ENCODE data around the gene BST2. TPM values are rescaled to one million over a fixed set of nuclear protein-coding genes. Genes with fewer than 3 reads are reported as not detected.
A peak's percentile ranks its signal among the peaks of the same experiment; 100 is the strongest.

Gene BST2
- total RNA-seq, 2 experiments from 2014 or later, result 101 to 146 TPM

GRCh38 chr19:17419621-17420474, 14.4 kb upstream of the BST2 start, which contains the start of gene MVB12A:
MVB12A (plus strand) TSS chr19:17420047; CDS start chr19:17420136, 89 bp downstream.
- peaks cover 28% of the 10 kb centered on the region for H3K4me1 ChIP-seq (ENCODE audit: insufficient read depth, low read length, poor library complexity, severe bottlenecking)
- no TSS peak for BruUV-seq (replicated peaks)

GRCh38 chr19:17419154-17419620, 13.8 kb upstream of the BST2 start:
- H3K9me2 ChIP-seq (ENCODE audit: insufficient read depth, low read length), result no peaks in the 10 kb centered on the region
- H2AFZ ChIP-seq (ENCODE audit: low read length), result peak overlapping the region; percentile 70; the same call in 1 of the 2 replicates
- no peaks in the 10 kb centered on the region for H4K20me1 ChIP-seq (ENCODE audit: insufficient read depth, low read length)
- intact Hi-C loops (cut with micrococcal nuclease; ENCODE audit: unreplicated experiment), result no loop called here
- H3K27ac ChIP-seq (ENCODE audit: low read depth, low read length, poor library complexity, severe bottlenecking), result peak overlapping the region; percentile 68
- peak overlapping the region; percentile 74 for H3K4me3 ChIP-seq (ENCODE audit: low read depth, low read length, poor library complexity, severe bottlenecking)
- peak overlapping the region; percentile 82 for H3K4me2 ChIP-seq (ENCODE audit: low read length)
- H3K9me3 ChIP-seq (ENCODE audit: low read length), result no peaks in the 10 kb centered on the region
- TSS peak; percentile 98 for BruUV-seq (replicated peaks)
- peaks cover 21% of the 10 kb centered on the region for H3K4me1 ChIP-seq (ENCODE audit: insufficient read depth, low read length, poor library complexity, severe bottlenecking)
- ChIA-PET CTCF (ENCODE audit: unreplicated experiment) (interaction anchor here (0.6 to 1.0 kb wide), 2 partner anchors 9 to 363 kb away, joined by 3 read pairs; no protein-coding TSS in a partner anchor), POLR2A (interaction anchor here (0.7 to 2.1 kb wide), 5 partner anchors 13 to 128 kb away, joined by 3 to 13 read pairs (median 4); partner anchors contain the start of gene BST2)
- DNase-seq (ENCODE audit: low spot score), result no peak
- peaks cover 21% of the 10 kb centered on the region for H3K36me3 ChIP-seq (ENCODE audit: insufficient read depth, low read length)
- H3K79me2 ChIP-seq (ENCODE audit: insufficient read depth, low read depth, low read length), result peaks cover 6% of the 10 kb centered on the region; the same call in 1 of the 2 replicates
- no peak for TF ChIP-seq EZH2phosphoT487 (IDR thresholded peaks at IDR 0.05; ENCODE audit: borderline replicate concordance, low read depth, low read length)
- TF ChIP-seq, protein P1, sequence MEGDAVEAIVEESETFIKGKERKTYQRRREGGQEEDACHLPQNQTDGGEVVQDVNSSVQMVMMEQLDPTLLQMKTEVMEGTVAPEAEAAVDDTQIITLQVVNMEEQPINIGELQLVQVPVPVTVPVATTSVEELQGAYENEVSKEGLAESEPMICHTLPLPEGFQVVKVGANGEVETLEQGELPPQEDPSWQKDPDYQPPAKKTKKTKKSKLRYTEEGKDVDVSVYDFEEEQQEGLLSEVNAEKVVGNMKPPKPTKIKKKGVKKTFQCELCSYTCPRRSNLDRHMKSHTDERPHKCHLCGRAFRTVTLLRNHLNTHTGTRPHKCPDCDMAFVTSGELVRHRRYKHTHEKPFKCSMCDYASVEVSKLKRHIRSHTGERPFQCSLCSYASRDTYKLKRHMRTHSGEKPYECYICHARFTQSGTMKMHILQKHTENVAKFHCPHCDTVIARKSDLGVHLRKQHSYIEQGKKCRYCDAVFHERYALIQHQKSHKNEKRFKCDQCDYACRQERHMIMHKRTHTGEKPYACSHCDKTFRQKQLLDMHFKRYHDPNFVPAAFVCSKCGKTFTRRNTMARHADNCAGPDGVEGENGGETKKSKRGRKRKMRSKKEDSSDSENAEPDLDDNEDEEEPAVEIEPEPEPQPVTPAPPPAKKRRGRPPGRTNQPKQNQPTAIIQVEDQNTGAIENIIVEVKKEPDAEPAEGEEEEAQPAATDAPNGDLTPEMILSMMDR (conservative IDR thresholded peaks at IDR 0.05; ENCODE audit: low read length), result no peak

More at GRCh38 chr19:17419621-17420474, 14.4 kb upstream of the BST2 start, which contains the start of gene MVB12A:
- peak; percentile 99 for DNase-seq (ENCODE audit: low spot score)
- Histone ChIP-seq H3K9me3 (ENCODE audit: low read length) (no peaks in the 10 kb centered on the region), H3K4me2 (ENCODE audit: low read length) (peak within 1 kb of the TSS; percentile 82), H3K9me2 (ENCODE audit: insufficient read depth, low read length) (no peaks in the 10 kb centered on the region), H3K27ac (ENCODE audit: low read depth, low read length, poor library complexity, severe bottlenecking) (peak within 1 kb of the TSS; percentile 68), H3K4me3 (ENCODE audit: low read depth, low read length, poor library complexity, severe bottlenecking) (peak within 1 kb of the TSS; percentile 74), H3K79me2 (ENCODE audit: insufficient read depth, low read depth, low read length) (peaks cover 6% of the 10 kb centered on the region; the same call in 1 of the 2 replicates), H4K20me1 (ENCODE audit: insufficient read depth, low read length) (no peaks in the 10 kb centered on the region), H3K36me3 (ENCODE audit: insufficient read depth, low read length) (peaks cover 15% of the 10 kb centered on the region), H2AFZ (ENCODE audit: low read length) (peak within 1 kb of the TSS; percentile 70; the same call in 1 of the 2 replicates)
- CTCF ChIA-PET (ENCODE audit: unreplicated experiment), result interaction anchor here (0.6 to 1.0 kb wide), 2 partner anchors 9 to 362 kb away, joined by 3 read pairs; no protein-coding TSS in a partner anchor
- intact Hi-C loops (cut with micrococcal nuclease; ENCODE audit: unreplicated experiment), result no loop called here
- TF ChIP-seq EZH2phosphoT487 (IDR thresholded peaks at IDR 0.05; ENCODE audit: borderline replicate concordance, low read depth, low read length), result no peak
- POLR2A ChIA-PET, result interaction anchor here (0.7 to 2.1 kb wide), 5 partner anchors 14 to 129 kb away, joined by 3 to 13 read pairs (median 4); partner anchors contain the start of gene BST2

DNA sequence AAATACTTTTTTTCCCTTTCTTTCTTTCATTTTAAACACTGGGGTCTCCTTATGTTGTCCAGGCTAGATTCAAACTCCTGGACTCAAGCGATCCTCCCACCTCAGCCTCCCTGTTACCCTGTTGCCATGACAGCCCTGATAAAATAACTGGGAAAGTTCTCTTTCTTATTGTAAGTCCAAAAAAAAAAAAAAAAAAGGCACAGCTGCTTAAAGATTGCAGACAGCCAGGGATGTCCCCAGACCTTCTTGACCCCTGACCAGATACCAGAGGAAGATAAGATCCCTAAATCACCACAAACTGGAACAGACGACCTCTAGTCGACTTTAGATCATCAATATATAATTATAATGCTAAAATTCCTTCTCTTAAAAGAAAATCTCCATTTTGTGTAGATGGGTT, 13.3 kb upstream of the BST2 start:
- Histone ChIP-seq H3K4me2 (ENCODE audit: low read length) (peak overlapping the region; percentile 82), H3K9me3 (ENCODE audit: low read length) (no peaks in the 10 kb centered on the region), H3K79me2 (ENCODE audit: insufficient read depth, low read depth, low read length) (peaks cover 6% of the 10 kb centered on the region; the same call in 1 of the 2 replicates), H2AFZ (ENCODE audit: low read length) (no peak overlapping the region), H3K4me1 (ENCODE audit: insufficient read depth, low read length, poor library complexity, severe bottlenecking) (peaks cover 19% of the 10 kb centered on the region), H4K20me1 (ENCODE audit: insufficient read depth, low read length) (no peaks in the 10 kb centered on the region), H3K4me3 (ENCODE audit: low read depth, low read length, poor library complexity, severe bottlenecking) (peak overlapping the region; percentile 74), H3K9me2 (ENCODE audit: insufficient read depth, low read length) (no peaks in the 10 kb centered on the region), H3K36me3 (ENCODE audit: insufficient read depth, low read length) (peaks cover 26% of the 10 kb centered on the region), H3K27ac (ENCODE audit: low read depth, low read length, poor library complexity, severe bottlenecking) (peak overlapping the region; percentile 68)
- no peak for DNase-seq (ENCODE audit: low spot score)
- CTCF ChIA-PET (ENCODE audit: unreplicated experiment), result no interaction called here
- POLR2A ChIA-PET, result interaction anchor here (1.0 to 2.1 kb wide), 3 partner anchors 13 to 83 kb away, joined by 3 to 13 read pairs (median 3); partner anchors contain the start of gene BST2
- no TSS peak for BruUV-seq (replicated peaks)
- intact Hi-C loops (cut with micrococcal nuclease; ENCODE audit: unreplicated experiment), result no loop called here
- TF ChIP-seq EZH2phosphoT487 (IDR thresholded peaks at IDR 0.05; ENCODE audit: borderline replicate concordance, low read depth, low read length), result no peak
- TF ChIP-seq, protein P1 (conservative IDR thresholded peaks at IDR 0.05; ENCODE audit: low read length), result no peak
